Fibroblast of skin of scalp (primary cell): ENCODE measurements around the gene JOSD2.
"Not testable (repeated sequence)": the region's sequence is repeated elsewhere in the genome, so short reads cannot be mapped to it uniquely, and the experiment has no call there.

ENCODE experiments used
- DNase-seq: peaks from one replicate; pipeline ENCODE4 v3.0.0-alpha.2; 2013

Gene JOSD2

DNA sequence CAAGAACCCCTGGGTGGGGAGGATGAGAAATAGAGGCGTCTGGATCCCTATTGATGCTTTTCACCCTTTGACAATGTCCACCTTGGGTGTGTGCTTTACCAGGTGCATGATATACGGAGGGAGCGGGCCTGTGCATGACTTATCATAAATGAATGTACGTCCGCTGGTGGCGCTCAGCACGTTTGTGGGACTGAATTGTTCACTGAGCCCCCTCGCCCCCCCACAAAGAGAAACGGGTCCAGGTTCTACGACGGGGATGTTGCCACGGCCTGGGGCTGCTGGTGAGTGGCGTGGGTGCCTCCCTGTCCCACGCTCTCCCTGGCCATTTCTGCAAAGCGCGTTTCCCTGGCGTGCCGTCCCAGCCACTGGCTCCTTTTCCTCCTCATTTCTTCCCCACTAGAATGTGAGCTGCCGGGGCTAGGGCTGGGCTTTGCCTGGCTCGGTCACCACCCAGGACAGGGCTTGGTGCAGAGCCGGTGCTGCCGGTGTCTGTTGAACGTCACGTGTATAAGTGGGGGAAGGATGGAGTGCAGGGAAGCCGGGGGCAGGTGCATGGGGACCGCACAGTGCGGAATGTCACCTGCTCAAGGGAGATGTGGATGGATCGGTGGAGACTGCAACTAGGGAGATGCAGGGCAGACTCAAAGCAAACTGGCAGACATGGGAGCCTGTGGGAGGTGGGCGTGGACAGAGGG is 35.7 kb upstream of the JOSD2 start:
- no peak for DNase-seq

DNA sequence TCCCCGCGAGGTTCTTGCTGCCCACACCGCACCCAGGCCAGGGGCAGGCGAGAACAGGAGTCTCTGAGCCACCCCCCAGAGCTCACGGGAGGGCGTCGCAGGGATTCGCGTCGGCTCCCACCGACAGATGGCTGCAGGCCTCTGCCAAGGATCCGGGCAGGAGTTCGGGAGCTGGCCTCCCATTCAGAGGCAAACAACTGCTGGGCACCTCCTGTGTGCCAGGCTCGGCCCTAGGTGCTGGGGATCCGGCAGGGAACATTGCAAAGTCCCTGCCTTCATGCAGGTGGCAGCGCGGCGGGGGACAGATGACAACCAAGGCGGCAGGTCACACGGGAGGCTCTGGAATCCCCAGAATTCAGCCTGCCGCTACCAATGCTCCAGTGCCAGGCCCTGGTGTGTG is 32.0 kb upstream of the JOSD2 start:
- no peak for DNase-seq

DNA sequence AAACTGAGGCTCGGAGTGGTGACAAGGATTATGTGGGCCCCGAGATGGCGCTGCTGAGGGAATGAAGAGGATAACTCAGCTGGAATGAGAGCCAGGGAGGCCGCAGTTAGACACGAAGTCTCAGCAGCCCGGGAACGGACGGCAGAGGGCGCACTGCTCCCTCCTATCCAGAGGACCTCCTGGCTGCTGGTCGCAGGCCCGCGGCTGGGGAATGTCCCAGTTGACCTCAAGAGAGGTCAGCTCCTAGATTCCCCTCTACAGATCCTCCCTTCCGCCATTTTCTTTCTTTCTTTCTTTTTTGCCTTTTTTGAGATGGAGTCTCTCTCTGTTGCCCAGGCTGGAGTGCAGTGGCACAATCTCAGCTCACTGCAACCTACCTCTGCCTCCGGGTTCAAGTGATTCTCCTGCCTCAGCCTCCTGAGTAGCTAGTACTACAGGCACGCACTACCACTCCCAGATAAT is 26.8 kb upstream of the JOSD2 start:
- peak; percentile 79 for DNase-seq

DNA sequence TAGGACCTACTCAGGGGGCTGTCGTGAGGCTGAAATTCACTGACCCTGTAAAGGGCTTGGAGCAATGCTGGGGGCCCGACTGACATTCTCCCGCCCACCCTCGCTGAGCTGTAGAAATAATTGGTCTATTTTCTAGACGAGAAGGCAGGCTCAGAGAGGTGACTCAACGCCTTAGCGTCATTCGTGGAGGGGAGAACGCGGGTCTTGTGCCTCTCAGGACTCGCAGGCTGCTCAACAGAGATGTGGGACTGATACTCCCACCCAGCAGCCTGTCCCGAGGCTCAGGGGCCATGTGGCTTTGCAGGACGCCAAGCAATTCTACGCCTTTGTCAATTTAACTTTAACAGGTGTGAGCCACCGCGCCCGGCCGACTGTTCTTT is 26.3 kb upstream of the JOSD2 start:
- DNase-seq: no peak

DNA sequence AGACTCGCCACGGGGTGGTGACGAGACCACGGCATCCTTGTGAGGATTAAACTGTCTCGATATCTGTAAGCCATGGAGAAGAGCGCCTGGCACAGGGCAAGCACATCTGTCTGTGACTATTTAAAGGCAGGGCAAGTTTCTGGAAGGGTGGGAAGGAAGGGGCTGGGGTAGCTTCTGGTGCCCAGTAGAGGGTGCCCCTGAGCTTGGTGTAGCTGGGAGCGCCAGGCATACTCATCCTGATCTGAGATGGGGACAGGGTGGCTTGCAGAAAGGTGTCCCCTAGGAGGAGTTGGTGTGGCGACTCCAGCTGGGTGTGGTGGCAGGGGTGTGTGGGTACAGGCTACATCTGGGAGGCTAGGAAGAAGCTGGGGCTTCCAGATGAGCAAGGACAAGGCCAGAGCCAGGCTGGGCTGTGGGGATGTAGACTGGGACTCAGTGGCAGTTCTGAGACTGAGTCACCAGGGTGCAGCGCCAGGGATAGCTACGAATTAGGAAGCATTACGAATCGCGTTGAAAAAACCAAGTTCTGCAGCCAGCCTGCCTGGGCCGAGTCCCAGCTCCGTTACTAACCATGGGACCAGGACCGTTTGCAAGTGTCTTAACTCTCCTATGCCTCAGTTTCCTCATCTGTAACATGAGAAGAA is 25.8 kb upstream of the JOSD2 start:
- DNase-seq: no peak

DNA sequence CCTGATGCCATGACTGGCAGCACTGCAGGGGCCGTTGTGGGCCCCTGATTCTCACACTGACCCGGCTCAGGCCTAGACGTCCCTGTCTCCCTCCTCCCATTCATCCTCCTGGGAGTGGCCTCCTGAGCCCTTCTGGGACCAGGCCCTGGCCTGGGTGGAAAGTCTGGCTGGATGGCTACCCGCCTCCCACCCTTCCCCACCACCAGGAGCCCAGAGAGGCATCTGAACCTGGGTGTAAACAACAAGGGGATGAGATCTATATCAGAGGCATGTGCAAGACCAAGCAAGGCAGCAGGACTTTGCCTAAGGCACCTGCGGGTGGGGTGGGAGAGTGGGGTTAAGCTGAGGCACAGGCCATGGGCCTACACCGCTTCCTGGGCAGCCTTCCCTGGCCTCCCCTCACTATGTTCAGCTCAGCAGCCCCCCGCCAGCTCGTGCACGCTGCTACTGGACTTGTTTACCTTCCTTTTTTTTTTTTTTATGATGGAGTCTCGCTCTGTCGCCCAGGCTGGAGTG is 24.7 kb upstream of the JOSD2 start:
- no peak for DNase-seq

DNA sequence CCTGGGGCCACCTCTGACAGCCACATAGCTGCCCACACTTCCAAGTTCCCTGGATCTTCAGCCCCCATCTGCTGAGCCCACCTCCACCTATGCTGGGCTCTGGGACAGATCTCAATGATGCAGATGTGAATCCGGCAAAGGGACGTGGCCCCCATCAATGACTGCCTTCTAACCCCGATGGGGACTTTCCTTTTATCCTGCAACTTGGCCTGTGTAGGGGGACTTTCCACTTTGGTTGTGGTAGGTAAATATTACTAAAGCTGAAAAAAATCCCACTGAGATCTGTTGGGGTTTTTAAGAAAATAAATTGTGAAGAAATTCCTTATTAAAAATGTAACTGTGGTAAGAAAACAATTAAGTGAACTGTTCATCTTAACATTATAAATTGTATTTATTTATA is 23.5 kb upstream of the JOSD2 start:
- DNase-seq: no peak

DNA sequence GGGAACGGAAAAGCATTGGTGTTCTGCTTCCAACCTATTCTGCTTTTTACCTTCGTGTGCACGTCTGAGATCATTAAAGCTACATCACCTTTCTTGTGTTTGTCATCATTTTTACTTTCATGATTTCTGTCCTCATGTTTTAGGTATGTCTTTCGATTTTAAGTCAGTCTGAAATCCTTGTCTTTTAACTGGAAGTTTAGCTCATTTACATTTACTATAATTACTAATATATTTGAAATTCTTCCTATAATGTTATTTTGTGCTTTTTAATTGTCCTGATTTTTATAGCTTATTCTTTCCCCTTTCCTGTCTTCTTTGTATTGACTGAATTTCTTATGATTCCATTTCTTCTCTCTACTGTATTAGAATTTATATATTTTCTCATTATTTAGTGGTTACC is 22.0 kb upstream of the JOSD2 start:
- no peak for DNase-seq

DNA sequence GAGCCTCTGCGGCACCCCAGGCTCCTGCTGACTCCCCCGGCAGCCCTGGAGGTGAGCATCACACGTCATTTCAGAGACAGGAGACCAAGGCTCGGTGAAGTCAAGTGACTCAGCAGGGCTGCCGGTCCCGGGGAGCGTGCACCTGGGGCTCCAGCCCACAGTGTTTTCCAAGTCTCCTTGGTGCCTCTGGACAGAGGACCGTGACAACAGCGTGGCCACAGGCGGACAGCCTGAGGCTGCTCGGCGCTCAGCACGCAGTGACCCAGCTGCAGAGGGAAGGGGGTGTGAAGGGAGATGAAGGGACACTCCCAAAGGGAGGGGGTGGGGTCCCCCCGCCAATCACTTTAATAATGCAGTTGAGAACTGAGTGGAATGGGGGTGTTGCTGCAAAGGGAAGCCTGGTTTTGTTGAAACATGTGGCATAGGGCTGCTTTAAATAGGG is 20.2 kb upstream of the JOSD2 start:
- no peak for DNase-seq

DNA sequence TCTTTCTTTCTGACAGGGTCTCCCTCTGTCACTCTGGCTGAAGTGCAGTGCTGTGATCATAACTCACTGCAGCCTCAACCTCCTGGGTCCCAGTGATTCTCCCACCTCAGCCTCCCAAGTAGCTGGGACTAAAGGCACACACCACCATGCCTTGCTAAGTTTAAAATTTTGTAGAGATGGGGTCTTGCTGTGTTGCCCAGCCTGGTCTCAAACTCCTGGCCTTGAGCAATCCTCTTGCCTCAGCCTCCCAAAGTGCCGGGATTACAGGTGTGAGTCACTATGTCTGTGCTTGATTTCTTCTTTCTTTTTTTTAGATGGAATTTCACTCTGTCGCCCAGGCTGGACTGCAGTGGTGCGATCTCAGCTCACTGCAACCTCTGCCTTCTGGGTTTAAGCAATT is 17.1 kb upstream of the JOSD2 start:
- not testable (repeated sequence) for DNase-seq

DNA sequence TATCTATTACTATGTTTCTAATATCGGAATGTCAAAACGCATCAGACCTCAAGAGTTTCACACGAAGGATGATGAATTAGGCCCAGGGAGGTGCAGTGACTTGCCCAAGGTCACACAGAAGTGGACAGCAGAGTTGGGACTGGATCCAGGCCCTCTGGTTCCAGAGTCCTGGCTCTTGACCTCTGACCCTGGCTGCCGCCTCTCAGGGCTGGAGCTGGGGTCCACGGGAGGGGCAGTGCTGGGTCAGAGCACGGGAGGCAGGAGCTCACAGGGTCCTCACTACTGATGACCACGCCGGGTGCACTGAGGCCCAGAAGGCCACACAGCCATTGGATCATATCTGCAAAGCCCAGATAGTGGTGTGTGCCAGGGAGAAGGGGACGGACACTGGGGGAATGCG is 11.9 kb upstream of the JOSD2 start:
- no peak for DNase-seq

DNA sequence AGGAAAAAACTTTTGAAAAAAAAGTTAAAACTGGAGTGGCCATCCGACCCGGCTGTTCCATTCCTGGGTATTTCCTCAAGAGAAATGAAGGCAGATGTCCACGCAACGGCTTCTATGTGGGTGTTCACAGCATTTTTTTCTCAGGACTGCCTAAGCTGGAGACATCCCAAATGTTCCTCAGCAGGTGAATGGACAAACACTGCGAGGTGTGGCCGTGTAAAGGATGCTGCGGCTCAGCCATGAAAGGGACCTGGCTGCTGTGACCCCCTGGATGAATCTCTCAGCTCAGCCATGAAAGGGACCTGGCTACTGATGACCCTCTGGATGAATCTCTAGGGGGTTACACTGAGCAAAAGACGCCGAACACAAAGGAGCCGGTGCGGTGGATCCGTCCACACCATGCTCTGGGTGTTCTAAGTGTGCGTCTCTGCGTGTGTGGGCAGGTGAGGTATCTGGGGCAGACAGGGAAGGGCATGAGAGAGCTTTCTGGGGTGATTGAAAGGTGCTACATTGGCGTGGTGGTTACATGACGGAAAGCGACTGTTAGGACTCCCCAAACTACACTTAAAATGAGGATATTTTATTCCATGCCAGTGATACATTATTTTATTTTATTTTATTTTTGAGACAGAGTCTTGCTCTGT is 10.0 kb upstream of the JOSD2 start:
- DNase-seq: no peak

DNA sequence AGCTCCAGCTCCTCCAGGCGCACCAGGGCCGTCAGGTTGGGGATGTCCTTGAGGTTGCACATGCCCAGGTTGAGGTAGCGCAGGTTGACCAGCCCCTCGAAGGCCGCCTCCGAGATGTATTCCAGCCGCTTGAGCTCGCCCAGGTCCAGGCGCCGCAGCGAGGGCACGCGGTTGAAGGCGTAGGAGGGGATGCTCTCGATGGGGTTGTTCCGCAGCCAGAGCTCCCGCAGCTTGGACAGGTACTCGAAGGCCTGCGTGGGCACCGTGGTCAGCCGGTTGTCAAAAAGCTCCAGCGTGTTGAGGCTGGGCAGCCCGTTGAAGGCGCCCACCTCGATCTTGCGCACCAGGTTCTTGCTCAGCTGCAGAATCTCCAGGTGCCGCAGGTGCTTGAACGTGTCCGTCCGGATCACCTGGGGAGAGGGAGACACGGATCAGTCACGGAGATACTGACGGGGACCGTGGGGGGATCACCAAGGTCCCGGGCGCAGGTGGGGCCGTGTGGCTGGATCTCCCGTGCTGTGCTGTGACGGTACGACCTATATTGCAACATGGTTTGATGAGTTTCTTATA is 8.1 kb upstream of the JOSD2 start:
- DNase-seq: no peak

DNA sequence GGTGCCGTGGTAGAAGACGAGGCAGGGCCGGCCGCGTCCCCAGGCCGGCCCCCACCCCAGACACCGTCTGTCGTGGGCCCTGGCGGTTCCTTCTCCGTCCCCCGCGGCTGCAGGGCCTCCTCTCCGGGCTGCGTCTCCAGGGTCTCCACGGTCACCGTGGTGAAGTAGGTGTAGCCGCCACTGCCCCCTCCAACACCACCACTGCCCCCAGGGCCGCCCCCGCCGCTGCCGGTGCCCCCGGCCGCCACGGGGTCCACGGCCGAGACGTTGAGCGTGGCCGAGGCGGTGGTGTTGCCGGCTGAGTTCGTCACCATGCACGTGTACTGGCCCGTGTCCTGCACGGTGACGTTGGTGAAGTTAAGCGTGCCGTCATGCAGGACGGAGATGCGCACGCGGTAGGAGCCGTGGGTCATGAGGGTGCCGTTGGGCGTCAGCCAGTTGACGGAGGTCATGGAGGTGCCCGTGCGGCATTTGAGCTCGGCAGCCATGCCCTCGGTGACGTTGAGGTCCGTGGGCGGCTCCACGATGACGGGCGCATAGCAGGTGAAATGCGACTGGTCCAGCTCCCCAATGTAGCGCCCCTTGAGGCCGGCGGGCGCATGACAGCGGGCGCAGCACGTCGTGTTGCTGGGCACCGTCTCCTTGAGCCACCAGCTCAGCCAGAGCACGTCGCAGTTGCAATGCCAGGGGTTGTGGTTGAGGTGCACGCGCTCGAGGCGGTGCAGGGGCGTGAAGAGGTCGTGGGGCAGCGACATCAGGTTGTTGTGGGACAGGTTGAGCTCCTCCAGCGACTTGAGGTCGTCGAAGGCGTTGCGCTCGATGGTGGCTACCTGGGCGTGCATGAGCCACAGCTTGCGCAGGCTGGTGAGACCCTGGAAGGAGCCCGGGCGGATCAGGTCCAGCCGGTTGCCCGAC is 7.4 kb upstream of the JOSD2 start:
- no peak for DNase-seq

DNA sequence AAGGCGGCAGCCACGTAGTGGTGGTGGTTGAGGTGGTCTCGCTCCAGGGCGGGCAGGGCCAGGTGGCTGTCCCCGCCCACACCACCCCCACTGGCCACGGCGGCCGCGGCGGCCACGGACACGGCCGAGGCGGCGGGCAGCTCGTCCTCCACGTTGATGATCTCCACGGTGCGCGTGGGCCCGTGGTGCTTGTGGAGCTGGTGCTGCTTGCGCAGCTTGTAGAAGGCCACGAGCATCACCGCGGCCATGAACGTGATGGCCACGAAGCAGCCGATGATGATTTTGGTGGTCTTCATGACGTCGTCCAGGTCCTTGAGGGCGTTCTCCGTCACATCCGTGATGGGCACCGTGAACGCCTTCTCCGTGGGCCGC is 6.7 kb upstream of the JOSD2 start:
- DNase-seq: no peak

DNA sequence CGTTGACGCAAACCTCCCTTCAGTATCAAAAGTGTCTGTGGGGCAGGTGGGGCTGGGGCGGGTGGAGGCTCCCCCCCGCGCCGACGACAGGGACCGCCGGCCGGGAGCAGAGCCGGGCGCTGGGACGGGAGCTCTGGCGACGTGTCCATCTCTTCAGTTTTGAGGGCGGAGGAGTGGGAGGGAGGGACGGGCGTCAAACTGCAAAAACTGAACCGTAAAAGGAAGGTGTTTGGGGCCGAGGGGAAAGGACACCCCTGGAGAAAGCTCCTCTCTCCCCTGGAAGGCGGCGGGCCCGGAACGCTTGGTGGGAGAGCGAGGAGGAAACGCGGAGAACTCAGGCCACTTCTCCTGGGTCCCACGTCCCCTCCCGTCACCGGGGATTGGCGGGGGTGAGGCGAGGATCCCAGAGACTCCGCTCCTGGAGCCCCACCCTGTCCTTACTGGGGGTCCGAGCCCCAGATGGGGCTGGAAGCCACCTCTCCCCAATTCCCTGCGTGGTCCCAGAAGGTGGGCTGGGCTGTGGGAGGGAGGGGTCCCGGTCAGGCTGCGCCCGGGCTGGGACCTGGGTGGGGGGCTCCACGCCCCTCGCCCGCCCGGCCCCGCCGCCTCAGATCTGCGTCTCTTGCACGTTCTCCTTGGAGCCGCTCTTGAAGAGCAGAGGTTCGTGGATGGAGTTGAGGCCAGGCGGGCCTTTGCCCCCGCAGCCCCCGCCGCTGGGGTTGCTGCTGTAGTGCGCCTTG is 6.1 kb upstream of the JOSD2 start:
- no peak for DNase-seq

DNA sequence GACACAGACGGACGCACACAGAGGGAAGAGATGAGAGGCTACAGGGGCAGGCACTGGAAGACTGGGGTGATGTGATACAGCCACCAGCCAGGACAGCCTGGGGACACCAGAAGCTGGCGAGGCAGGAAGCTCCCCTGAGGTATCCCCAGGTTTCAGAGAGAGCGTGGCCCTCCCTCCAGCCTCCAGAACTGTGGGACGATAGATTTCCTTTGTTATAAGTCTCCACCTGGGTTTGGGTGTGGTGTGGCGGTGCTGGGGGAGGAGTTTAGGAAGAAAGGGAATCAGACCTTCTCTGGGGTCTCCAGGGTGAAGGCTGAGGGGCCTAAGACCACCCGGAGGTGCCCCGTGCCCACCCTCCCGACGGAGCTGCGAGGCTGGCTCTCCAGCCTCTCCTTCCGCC is 5.5 kb upstream of the JOSD2 start:
- no peak for DNase-seq

DNA sequence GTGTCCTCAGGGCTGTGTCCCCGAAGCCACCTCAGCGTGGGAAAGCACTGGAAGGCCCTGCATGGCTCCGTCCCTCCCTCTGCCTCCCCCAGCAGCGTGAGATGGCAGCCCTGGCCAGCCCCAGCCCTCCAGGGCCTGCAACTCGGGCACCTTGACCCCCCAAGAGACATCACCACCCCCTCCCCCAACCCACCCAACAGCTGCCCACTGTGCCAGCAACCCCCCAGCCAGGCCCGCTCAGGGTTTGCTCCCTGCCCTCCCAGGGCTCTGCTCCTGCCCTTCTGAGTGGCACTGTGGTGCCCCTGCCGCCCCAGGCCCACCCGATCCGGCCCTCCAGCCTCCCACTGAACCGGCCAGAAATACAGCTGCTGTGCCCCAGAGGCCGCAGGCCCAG is 4.2 kb upstream of the JOSD2 start:
- DNase-seq: no peak

DNA sequence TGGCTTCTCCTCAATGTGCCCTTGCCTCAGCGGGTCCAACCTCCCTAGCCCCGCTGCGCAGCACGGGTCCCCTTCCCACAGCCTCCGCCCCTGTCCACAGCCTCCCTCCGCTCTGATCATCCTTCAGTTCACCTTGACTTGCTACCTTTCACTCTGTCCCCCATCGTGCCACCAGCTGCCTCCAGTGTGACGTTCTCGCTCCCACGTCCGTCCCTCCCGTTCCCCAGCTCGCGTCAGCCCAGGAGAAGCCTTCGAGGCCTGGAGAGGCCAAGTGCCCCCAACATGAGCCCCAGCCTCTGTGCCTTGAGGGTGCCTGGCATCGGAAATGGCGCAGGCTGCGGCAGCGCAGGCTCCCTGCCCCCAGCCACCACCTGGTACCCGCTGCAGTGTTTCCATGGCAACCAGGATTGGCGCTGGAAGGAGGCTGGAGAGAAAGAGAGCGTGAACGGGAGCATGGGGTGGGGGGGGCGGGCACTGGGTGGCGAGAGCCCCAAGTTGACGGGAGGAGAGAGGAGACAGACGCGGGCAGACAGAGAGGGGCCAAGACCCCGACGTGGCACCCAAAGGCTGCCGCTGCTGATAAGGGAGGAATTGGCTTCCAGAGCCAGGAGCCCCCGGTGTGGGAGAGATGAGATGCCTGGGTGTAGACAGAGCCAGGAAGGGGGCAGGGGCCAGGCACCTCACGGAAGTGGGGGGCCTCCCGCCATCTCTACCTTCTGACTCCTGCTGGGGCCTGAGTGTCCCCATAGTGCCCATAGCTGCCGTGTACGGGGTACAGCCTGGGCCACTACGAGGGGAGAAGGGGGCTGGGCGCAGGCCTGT is 3.6 kb upstream of the JOSD2 start:
- DNase-seq: no peak

DNA sequence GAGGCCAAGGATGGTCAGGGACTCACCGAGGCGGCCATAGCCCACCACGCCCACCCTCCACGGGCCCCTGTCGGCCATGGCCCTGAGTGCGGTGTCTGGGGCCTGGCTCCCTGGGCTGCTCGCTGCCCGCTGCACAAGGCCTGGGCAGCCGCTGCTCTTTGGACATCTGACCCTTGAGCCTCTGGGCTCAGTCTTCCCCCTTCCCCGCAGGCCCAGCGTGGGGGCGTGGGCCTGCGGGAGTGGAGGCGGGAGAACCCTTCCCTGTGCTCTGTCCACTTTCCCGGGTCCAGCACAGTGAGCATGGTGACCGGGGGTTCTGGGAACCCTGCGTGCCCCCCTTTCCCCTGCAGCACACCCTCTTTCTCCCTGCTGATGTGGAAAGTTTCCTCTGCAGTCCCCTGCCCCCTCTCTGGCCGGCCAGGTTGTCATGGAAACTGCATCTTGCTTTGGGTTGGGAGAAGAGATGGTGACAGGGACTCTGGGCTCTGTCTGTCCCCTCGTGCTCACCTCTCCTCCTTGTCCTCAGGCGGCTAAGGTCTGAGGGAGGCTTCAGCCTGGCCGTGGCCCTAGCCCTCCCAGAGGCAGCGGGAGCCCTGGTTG is 2.9 kb upstream of the JOSD2 start, which contains the start of gene ASPDH:
ASPDH (minus strand) TSS at position 168 of the 600 bp plus-strand sequence; CDS start at position 78, 90 bp downstream.
- DNase-seq: no peak
